Skeletal muscle satellite cell (primary cell): Measurements from ENCODE around the gene EXOC6B.

Experiments used
- H3K27me3 ChIP-seq: 2 replicates; pipeline ENCODE4 v1.7.0; 2013; ENCODE audit warnings: low read length; ENCODE audit not compliant: control insufficient read depth, insufficient read depth
- H3K36me3 ChIP-seq: 2 replicates; pipeline ENCODE4 v1.7.0; 2013; ENCODE audit warnings: mild to moderate bottlenecking, control low read depth, low read length; ENCODE audit not compliant: insufficient read depth
- H3K4me1 ChIP-seq: 2 replicates; pipeline ENCODE4 v1.7.0; 2013; ENCODE audit warnings: low read length; ENCODE audit not compliant: control insufficient read depth, insufficient read depth
- H3K4me2 ChIP-seq: 2 replicates; pipeline ENCODE4 v1.7.0; 2013; ENCODE audit warnings: mild to moderate bottlenecking, low read length
- H3K4me3 ChIP-seq: 2 replicates; pipeline ENCODE4 v1.7.0; 2013; ENCODE audit warnings: low read length
- H3K9ac ChIP-seq: 2 replicates; pipeline ENCODE4 v1.7.0; 2013; ENCODE audit warnings: mild to moderate bottlenecking, low read depth, low read length, moderate library complexity
- H3K9me3 ChIP-seq: replicated peaks from 2 replicates; pipeline ENCODE4 v1.7.0; 2013; ENCODE audit warnings: mild to moderate bottlenecking, control low read depth, low read length

EXOC6B gene

GRCh38 chr2:72788756-72789155, 37.1 kb downstream of the EXOC6B start:
- H3K4me2 ChIP-seq = no peak overlapping the region
- H3K9ac ChIP-seq = no peak overlapping the region
- no peak overlapping the region for H3K4me3 ChIP-seq
- H3K9me3 ChIP-seq = no peaks in the 10 kb centered on the region
- no peaks in the 10 kb centered on the region for H3K27me3 ChIP-seq
- H3K4me1 ChIP-seq = peaks cover 14% of the 10 kb centered on the region
- no peaks in the 10 kb centered on the region for H3K36me3 ChIP-seq

- Histone ChIP-seq H3K36me3 (no peaks in the 10 kb centered on the region), H3K4me1 (peaks cover 11% of the 10 kb centered on the region), H3K9ac (no peak overlapping the region), H3K27me3 (no peaks in the 10 kb centered on the region), H3K4me2 (no peak overlapping the region), H3K9me3 (no peaks in the 10 kb centered on the region), H3K4me3 (no peak overlapping the region)
Observed at GRCh38 chr2:72785517-72785916, 40.3 kb downstream of the EXOC6B start.

- H3K9me3 ChIP-seq = no peaks in the 10 kb centered on the region
- H3K4me3 ChIP-seq = no peak overlapping the region
- H3K4me1 ChIP-seq = peaks cover 5% of the 10 kb centered on the region
- H3K36me3 ChIP-seq = no peaks in the 10 kb centered on the region
- no peak overlapping the region for H3K9ac ChIP-seq
- H3K4me2 ChIP-seq = no peak overlapping the region
- no peaks in the 10 kb centered on the region for H3K27me3 ChIP-seq
Observed at GRCh38 chr2:72782520-72782919, 43.3 kb downstream of the EXOC6B start.

GRCh38 chr2:72781480-72781879, 44.4 kb downstream of the EXOC6B start:
- H3K27me3 ChIP-seq = no peaks in the 10 kb centered on the region
- H3K9me3 ChIP-seq = no peaks in the 10 kb centered on the region
- H3K9ac ChIP-seq = no peak overlapping the region
- peaks cover 5% of the 10 kb centered on the region for H3K4me1 ChIP-seq
- H3K4me3 ChIP-seq = no peak overlapping the region
- no peak overlapping the region for H3K4me2 ChIP-seq
- no peaks in the 10 kb centered on the region for H3K36me3 ChIP-seq

- Histone ChIP-seq H3K36me3 (no peaks in the 10 kb centered on the region), H3K9ac (no peak overlapping the region), H3K4me3 (no peak overlapping the region), H3K4me1 (peaks cover 5% of the 10 kb centered on the region), H3K4me2 (no peak overlapping the region), H3K27me3 (no peaks in the 10 kb centered on the region), H3K9me3 (no peaks in the 10 kb centered on the region)
Observed at GRCh38 chr2:72780477-72780876, 45.4 kb downstream of the EXOC6B start.

GRCh38 chr2:72779495-72779894, 46.3 kb downstream of the EXOC6B start:
- Histone ChIP-seq H3K4me3 (no peak overlapping the region), H3K9ac (no peak overlapping the region), H3K27me3 (no peaks in the 10 kb centered on the region), H3K9me3 (no peaks in the 10 kb centered on the region), H3K36me3 (no peaks in the 10 kb centered on the region), H3K4me2 (no peak overlapping the region), H3K4me1 (peaks cover 5% of the 10 kb centered on the region)

GRCh38 chr2:72778410-72778809, 47.4 kb downstream of the EXOC6B start:
- Histone ChIP-seq H3K4me3 (no peak overlapping the region), H3K9me3 (no peaks in the 10 kb centered on the region), H3K36me3 (no peaks in the 10 kb centered on the region), H3K4me2 (no peak overlapping the region), H3K9ac (no peak overlapping the region), H3K4me1 (peaks cover 5% of the 10 kb centered on the region), H3K27me3 (no peaks in the 10 kb centered on the region)

- Histone ChIP-seq H3K4me2 (no peak overlapping the region), H3K4me1 (no peaks in the 10 kb centered on the region), H3K4me3 (no peak overlapping the region), H3K9me3 (no peaks in the 10 kb centered on the region), H3K36me3 (no peaks in the 10 kb centered on the region), H3K9ac (no peak overlapping the region), H3K27me3 (no peaks in the 10 kb centered on the region)
Observed at GRCh38 chr2:72770879-72771461, 54.9 kb downstream of the EXOC6B start.

- H3K27me3 ChIP-seq = no peaks in the 10 kb centered on the region
- no peak overlapping the region for H3K9ac ChIP-seq
- no peak overlapping the region for H3K4me3 ChIP-seq
- no peaks in the 10 kb centered on the region for H3K9me3 ChIP-seq
- no peaks in the 10 kb centered on the region for H3K4me1 ChIP-seq
- no peaks in the 10 kb centered on the region for H3K36me3 ChIP-seq
- no peak overlapping the region for H3K4me2 ChIP-seq
Observed at GRCh38 chr2:72765997-72766609, 59.7 kb downstream of the EXOC6B start.

GRCh38 chr2:72762276-72762675, 63.6 kb downstream of the EXOC6B start:
- H3K4me3 ChIP-seq = no peak overlapping the region

GRCh38 chr2:72759755-72760154, 66.1 kb downstream of the EXOC6B start:
- Histone ChIP-seq H3K4me3 (no peak overlapping the region), H3K9me3 (no peaks in the 10 kb centered on the region), H3K27me3 (no peaks in the 10 kb centered on the region), H3K36me3 (no peaks in the 10 kb centered on the region), H3K4me1 (no peaks in the 10 kb centered on the region), H3K4me2 (no peak overlapping the region), H3K9ac (no peak overlapping the region)

More at GRCh38 chr2:72762276-72762675, 63.6 kb downstream of the EXOC6B start:
- no peaks in the 10 kb centered on the region for H3K27me3 ChIP-seq
- no peak overlapping the region for H3K9ac ChIP-seq
- H3K4me1 ChIP-seq = no peaks in the 10 kb centered on the region
- no peaks in the 10 kb centered on the region for H3K36me3 ChIP-seq
- H3K9me3 ChIP-seq = no peaks in the 10 kb centered on the region
- H3K4me2 ChIP-seq = no peak overlapping the region

GRCh38 chr2:72757177-72757775, 68.6 kb downstream of the EXOC6B start:
- Histone ChIP-seq H3K4me3 (no peak overlapping the region), H3K27me3 (no peaks in the 10 kb centered on the region), H3K9ac (no peak overlapping the region), H3K9me3 (no peaks in the 10 kb centered on the region), H3K4me2 (no peak overlapping the region), H3K4me1 (no peaks in the 10 kb centered on the region), H3K36me3 (no peaks in the 10 kb centered on the region)
